Natural killer cell (primary cell): ENCODE results near the gene PIK3R4. TPM values are rescaled to one million over a fixed set of nuclear protein-coding genes. Genes with fewer than 3 reads are reported as not detected.

ENCODE experiments used
- ATAC-seq, 3 donors: fragments of 150-1000 bp in 2 of 3; fragments of 200-7000 bp in 1 of 3; cut with Tn5 transposase; 1 replicate in 1 of 3; 2 replicates in 2 of 3; pipeline ENCODE4 v1.10.0; 2021; ENCODE audit warnings: mild to moderate bottlenecking in 2 of 3, moderate library complexity in 2 of 3
- DNase-seq, 2 donors: peaks; one replicate each; pipeline versions ENCODE4 v3.0.0 to v3.0.0-alpha.2; 2013 to 2021; ENCODE audit warnings: mixed read lengths in 1 of 2
- H3K27ac ChIP-seq: one replicate; pipeline ENCODE4 v1.5.1; 2013; ENCODE audit warnings: mild to moderate bottlenecking, low read length
- H3K27me3 ChIP-seq: one replicate; pipeline ENCODE4 v1.6.1; 2013; ENCODE audit warnings: low read length; ENCODE audit not compliant: control insufficient read depth, insufficient read depth
- H3K36me3 ChIP-seq: one replicate; pipeline ENCODE4 v1.6.1; 2013; ENCODE audit warnings: low read length; ENCODE audit not compliant: control insufficient read depth, insufficient read depth
- H3K4me1 ChIP-seq: one replicate; pipeline ENCODE4 v1.6.1; 2013; ENCODE audit warnings: low read length; ENCODE audit not compliant: control insufficient read depth, insufficient read depth
- H3K4me3 ChIP-seq: one replicate; pipeline ENCODE4 v1.5.1; 2013; ENCODE audit warnings: low read length
- H3K9me3 ChIP-seq: one replicate; pipeline ENCODE4 v1.6.1; 2013; ENCODE audit warnings: low read length; ENCODE audit not compliant: control insufficient read depth, insufficient read depth
- H3K27ac Mint-ChIP-seq, 2 donors: one replicate each; pipeline ENCODE4 v1.8.0; 2022; ENCODE audit warnings: mild to moderate bottlenecking in 2 of 2, mixed read lengths in 2 of 2, moderate library complexity in 1 of 2
- H3K27me3 Mint-ChIP-seq, 2 donors: one replicate each; pipeline ENCODE4 v1.8.0; 2022; ENCODE audit warnings: low read depth in 2 of 2, mixed read lengths in 2 of 2
- H3K36me3 Mint-ChIP-seq: one replicate; pipeline ENCODE4 v1.8.0; 2022; ENCODE audit warnings: mixed read lengths
- H3K4me1 Mint-ChIP-seq, 2 donors: one replicate each; pipeline ENCODE4 v1.8.0; 2022; ENCODE audit warnings: mixed read lengths in 2 of 2
- H3K4me3 Mint-ChIP-seq: one replicate; pipeline ENCODE4 v1.8.0; 2022; ENCODE audit warnings: mild to moderate bottlenecking, moderate library complexity, mixed read lengths
- H3K9me3 Mint-ChIP-seq, 2 donors: one replicate each; pipeline ENCODE4 v1.8.0; 2022; ENCODE audit warnings: mixed read lengths in 2 of 2
- CTCF ChIP-seq: fragments of 200-600 bp; IDR thresholded peaks from one replicate; pipeline ENCODE4 v1.8.0; 2022; ENCODE audit warnings: antibody characterized with exemption
- WGBS: methylation state at CpG from one replicate; pipeline ENCODE4 v1.1.7; 2013; ENCODE audit warnings: missing lambda C conversion rate; ENCODE audit not compliant: insufficient coverage; 5-methylcytosine and 5-hydroxymethylcytosine counted together
- intact Hi-C: fragments of 100-400 bp; cut with micrococcal nuclease; formaldehyde crosslinking; loops from one replicate; pipeline ENCODE4 v1.14.2; 2022
- total RNA-seq, 4 donors: library from RNA; stranded (reverse); fragments of 120-200 nt in 1 of 4; gene quantifications; one replicate each; pipeline versions ENCODE4 v1.2.3 to v1.2.4, GENCODE V29; 2013 to 2022

Gene PIK3R4
- total RNA-seq, 3 donors from 2014 or later (not counting 1 experiment from before 2014, with no cell fraction given): 14.3 to 20.8 (median 17.0) TPM

- Histone ChIP-seq H3K9me3 (no peaks in the 10 kb centered on the region), H3K4me1 (no peaks in the 10 kb centered on the region), H3K36me3 (no peaks in the 10 kb centered on the region), H3K27me3 (no peaks in the 10 kb centered on the region), H3K4me3 (no peak overlapping the region), H3K27ac (no peak overlapping the region)
- intact Hi-C loops: no loop called here
- TF ChIP-seq CTCF: no peak
- DNase-seq (no peak), ATAC-seq (no peak)
- Mint-ChIP-seq H3K36me3 (no peaks in the 10 kb centered on the region), H3K27me3 (peaks cover 9 to 34% of the 10 kb centered on the region in 2 donors), H3K4me1 (no peaks in the 10 kb centered on the region), H3K9me3 (no peaks in the 10 kb centered on the region), H3K27ac (no peak overlapping the region), H3K4me3 (no peak overlapping the region)
- no CpG with 5 or more reads among the region's 5 CpGs for WGBS
These were observed 32.9 kb upstream of the PIK3R4 start for GRCh38 chr3:130779486-130779885.

- Mint-ChIP-seq H3K27ac (no peak overlapping the region), H3K4me1 (no peaks in the 10 kb centered on the region), H3K4me3 (no peak overlapping the region), H3K36me3 (no peaks in the 10 kb centered on the region), H3K27me3 (peaks cover 9 to 35% of the 10 kb centered on the region in 2 donors), H3K9me3 (no peaks in the 10 kb centered on the region)
- Histone ChIP-seq H3K4me1 (no peaks in the 10 kb centered on the region), H3K9me3 (no peaks in the 10 kb centered on the region), H3K4me3 (no peak overlapping the region), H3K36me3 (no peaks in the 10 kb centered on the region), H3K27me3 (no peaks in the 10 kb centered on the region), H3K27ac (no peak overlapping the region)
- intact Hi-C loops: no loop called here
- WGBS: 71% methylated on average over 1 of the region's 1 CpG
- DNase-seq (no peak), ATAC-seq (no peak)
- TF ChIP-seq CTCF: no peak
These were observed 32.4 kb upstream of the PIK3R4 start for GRCh38 chr3:130779031-130779430.

GRCh38 chr3:130773366-130773765 is 26.7 kb upstream of the PIK3R4 start:
- H3K27ac Mint-ChIP-seq: no peak overlapping the region
- ATAC-seq (no peak), DNase-seq (no peak)
- no peaks in the 10 kb centered on the region for H3K9me3 Mint-ChIP-seq
- intact Hi-C loops: no loop called here
- Histone ChIP-seq H3K4me3 (no peak overlapping the region), H3K9me3 (no peaks in the 10 kb centered on the region), H3K4me1 (no peaks in the 10 kb centered on the region), H3K27ac (no peak overlapping the region), H3K36me3 (no peaks in the 10 kb centered on the region), H3K27me3 (no peaks in the 10 kb centered on the region)
- peaks cover 12 to 42% of the 10 kb centered on the region in 2 donors for H3K27me3 Mint-ChIP-seq
- H3K4me1 Mint-ChIP-seq: no peaks in the 10 kb centered on the region
- WGBS: 98% methylated on average over 3 of the region's 3 CpGs
- TF ChIP-seq CTCF: no peak
- H3K4me3 Mint-ChIP-seq: no peak overlapping the region
- no peaks in the 10 kb centered on the region for H3K36me3 Mint-ChIP-seq

GRCh38 chr3:130772129-130772528 is 25.5 kb upstream of the PIK3R4 start:
- H3K36me3 ChIP-seq: no peaks in the 10 kb centered on the region
- H3K9me3 ChIP-seq: no peaks in the 10 kb centered on the region
- H3K4me3 ChIP-seq: no peak overlapping the region
- no peak for ATAC-seq
- no peak for DNase-seq
- no peaks in the 10 kb centered on the region for H3K4me1 ChIP-seq
- Mint-ChIP-seq H3K27ac (no peak overlapping the region), H3K27me3 (peaks cover 9 to 46% of the 10 kb centered on the region in 2 donors), H3K36me3 (no peaks in the 10 kb centered on the region), H3K4me1 (no peaks in the 10 kb centered on the region), H3K4me3 (no peak overlapping the region), H3K9me3 (no peaks in the 10 kb centered on the region)
- H3K27ac ChIP-seq: no peak overlapping the region
- intact Hi-C loops: no loop called here
- TF ChIP-seq CTCF: no peak
- no peaks in the 10 kb centered on the region for H3K27me3 ChIP-seq
